NCI-H510A (cell line): ENCODE data around the gene GFRA1.
"Not testable (repeated sequence)": the region's sequence is repeated elsewhere in the genome, so short reads cannot be mapped to it uniquely, and the experiment has no call there.

Source experiments
- DNase-seq: peaks from one replicate; lab custom pipeline; 2025; lab: John Stamatoyannopoulos, UW

The GFRA1 gene

DNA sequence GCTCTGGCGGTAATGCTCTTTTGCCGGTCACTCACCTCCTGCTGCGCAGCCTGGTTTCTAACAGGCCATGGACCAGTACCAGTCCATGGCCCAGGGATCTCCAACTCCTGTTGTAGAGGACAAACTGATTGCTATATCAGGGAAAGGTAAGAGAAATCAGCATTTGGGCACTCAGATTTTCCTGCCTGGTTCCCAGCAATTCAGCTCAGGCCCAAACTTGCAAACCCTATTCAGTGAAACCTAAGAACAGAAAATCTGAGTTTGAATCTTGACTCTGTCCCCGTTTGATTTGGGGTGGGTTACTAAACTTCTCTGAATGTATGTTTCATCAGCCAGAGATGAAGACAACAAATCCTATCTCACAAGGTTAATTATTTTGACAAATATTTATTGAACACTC, 77.4 kb downstream of the GFRA1 start:
- DNase-seq = no peak

DNA sequence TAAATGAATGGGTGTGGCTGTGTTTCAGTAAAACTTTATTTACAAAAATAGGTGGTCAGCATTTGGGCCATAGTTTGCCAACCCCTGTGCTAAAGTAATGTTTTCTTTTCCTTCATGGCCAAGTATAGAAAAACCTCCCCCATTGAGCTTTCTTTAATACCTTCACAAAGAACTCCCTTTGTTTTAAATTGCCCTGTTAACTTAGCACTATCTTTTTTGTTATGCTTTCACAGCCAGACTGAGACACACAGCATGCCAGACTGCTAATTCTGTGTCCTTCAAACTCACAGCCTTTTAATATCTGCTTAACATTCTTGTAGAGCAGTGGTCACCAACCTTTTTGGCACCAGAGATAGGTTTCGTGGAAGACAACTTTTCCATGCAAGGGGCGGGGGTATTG, 78.0 kb downstream of the GFRA1 start:
- DNase-seq = no peak

DNA sequence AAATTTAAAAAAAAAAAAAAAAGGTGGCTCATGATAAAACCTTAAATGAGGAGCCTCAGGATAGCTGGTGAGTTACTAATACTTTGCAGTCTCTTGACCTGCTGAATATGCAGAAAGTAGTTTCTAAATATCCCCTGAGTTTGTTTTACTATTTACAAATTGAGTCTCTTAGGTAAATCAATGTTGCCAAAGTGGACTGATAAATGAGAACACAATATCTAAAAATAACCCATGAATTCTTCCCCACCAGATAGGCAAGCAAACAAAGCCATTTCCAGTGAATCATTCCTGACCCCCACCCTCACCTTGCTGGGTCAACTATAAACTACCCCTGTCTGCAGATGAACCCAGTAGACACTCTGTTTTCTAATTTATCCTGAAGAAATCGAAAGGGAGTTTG, 78.9 kb downstream of the GFRA1 start:
- no peak for DNase-seq

- DNase-seq = no peak
Measured at GRCh38 chr10:116190883-116191282, 82.1 kb downstream of the GFRA1 start.

DNA sequence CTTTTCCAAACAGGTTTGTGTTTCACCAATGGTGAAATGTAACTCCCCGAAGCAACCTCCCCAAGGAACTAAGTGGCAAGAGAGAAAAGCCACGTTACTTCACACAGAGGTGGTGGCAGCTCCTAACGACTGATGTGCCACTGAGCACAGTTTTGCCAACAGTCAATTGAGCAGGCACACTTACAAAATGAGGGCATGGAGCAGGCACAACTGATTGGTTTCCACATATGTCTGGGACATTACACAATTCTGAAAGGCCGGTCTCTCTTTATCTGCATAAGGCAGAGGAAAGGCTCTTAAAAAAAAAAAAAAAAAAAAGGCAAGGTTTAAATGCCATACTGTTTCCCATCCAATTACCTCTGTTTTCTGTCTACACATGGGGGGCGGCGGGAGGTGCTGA, 86.7 kb downstream of the GFRA1 start:
- no peak for DNase-seq

DNA sequence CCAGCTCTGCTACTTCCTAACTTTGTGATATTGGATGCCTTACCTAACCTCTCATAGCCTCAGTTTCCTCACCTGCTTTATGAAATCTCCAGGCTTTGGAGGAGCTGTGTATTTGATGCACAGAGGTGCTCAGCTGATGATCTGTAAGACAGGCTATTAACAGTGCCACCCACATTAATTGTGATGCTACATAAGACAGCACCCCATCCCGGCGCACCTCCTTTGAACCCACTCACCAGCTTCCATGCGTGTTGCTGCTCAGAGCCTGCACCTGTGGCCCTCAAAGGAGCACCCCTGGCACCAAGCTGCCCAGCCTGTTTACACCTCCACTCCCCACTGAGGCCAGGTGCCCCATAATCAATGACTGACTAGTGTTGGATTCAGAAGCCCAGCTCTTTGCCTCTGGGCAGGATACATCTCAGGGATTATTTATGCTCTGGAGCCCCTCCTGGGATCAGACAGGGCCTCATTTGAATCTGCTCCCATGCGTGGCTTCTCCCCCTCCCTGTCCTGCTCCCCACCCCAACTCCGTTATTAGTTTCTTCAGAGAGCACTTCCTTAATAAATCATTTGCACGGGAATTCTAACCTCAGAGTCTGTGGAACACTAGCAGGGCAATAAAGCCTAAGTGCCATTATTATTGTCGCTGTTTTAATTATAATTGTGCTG, 87.7 kb downstream of the GFRA1 start:
- DNase-seq = no peak

GRCh38 chr10:116184512-116184794, 88.6 kb downstream of the GFRA1 start:
- DNase-seq = no peak

DNA sequence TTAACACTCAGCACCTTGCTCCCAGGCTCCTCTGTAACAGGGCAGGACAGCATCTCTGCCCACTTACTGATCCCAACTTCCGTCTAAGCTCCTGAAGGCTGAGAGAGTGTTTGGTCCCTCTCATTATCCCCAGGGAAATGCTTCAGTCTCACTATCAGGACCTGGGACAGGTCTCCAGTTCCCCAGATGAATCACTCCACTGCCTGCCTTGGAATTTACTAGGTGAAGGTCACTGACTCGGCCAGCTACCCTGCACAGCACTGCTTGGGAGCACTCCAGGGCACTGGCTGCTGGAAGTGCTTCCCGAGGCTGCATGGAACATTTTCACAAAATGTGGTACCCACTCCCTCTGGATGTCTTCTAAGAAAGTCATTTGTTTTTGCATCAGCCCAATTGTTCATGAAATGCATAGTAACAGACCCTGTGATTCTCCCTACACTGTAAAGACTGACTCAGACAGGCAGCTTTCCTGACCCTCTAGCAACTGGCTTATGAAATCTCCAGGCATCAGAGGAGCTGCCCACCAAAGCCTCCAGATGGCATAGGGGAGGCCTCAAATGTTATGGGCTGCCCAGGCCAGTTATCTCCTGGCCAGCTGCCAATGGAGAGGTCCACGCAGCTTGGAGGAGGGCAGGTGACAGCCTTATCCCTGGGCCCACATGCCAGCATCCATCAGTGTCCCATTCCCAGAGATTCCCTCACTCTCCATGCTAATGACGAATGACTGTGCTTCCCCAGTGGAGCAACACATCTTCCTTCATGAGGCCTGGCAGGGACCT, 89.1 kb downstream of the GFRA1 start:
- DNase-seq = no peak

- DNase-seq = no peak
Measured at GRCh38 chr10:116182426-116182825, 90.6 kb downstream of the GFRA1 start.

DNA sequence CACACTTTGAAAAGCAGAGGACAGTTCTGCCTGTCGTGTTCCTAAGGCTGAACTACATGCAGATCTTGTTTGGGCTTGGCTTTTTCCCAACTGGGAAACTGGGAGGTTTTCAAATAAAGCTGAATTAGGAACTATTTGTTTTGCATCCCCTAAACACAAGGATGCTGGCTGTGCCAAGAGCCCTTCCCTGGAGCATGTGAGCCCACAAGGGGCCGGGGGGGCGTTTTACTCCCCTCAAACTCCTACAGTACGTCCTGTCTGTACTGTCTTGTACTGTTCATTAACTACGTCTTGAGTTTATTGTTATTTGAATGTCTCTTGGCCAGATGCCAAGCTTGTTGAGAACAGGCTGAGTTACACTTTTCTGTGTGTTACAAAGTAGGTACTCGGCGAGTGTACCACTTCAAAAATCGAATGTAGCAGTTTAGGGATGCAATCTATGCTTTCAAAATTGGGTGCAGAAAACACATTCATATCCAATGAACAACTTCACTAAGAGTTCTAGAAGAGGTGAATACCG, 94.9 kb downstream of the GFRA1 start:
- DNase-seq = no peak

- DNase-seq = no peak
Measured at GRCh38 chr10:116175231-116175630, 97.8 kb downstream of the GFRA1 start.

- no peak for DNase-seq
Measured at GRCh38 chr10:116171505-116171904, 101.5 kb downstream of the GFRA1 start.

DNA sequence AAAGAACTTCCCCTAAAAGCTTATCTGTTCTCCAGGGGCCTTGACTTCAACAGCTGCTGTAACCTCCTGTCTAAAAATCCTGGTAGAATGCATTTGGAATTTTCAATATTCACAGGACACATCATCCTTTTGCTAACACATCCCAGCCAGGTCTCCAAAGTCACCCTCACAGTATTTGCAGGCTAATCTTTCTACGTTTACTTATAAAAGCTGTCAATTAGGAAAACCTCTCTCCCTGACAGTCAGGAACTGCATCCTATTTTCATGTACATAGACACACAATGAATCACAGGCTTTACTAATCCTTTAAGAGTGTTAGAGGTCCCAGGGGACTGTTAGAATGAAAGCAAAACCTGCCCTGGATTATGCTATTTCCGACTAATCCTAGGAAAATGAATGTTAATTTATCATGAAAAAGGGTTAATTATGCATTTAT, 102.2 kb downstream of the GFRA1 start:
- DNase-seq = no peak

DNA sequence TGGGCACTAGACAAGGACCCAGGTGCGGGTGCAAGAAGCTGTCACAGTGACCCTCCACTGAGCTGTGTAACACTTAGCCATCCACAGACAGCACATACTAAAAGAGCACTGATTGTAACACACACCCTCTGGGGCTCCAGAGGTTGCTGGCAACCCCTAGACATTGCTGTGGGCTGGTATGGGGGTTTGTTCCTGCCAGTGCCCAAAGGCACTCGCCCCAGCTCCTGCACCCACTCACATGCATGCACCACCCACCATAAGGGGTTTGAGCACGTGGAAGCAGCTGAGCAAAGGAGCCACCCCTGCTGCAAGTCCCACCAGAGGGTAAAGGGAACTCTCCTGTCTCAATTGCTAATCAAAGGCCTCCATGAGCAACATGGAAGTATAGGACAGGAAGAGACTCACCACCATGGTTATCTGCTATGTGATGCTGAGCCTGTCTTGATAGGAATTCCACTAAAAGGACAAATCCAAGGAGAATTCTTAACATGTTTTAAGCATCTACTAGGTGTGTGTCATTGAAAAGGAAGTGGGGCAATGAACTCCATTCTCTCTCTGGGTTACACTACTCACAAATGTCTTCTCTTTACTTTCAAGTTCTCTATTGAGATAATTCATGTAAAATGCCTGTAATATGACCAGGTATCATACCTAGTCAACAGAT, 103.1 kb downstream of the GFRA1 start:
- no peak for DNase-seq

- no peak for DNase-seq
Measured at GRCh38 chr10:116168745-116169144, 104.3 kb downstream of the GFRA1 start.

- DNase-seq = no peak
Measured at GRCh38 chr10:116168329-116168728, 104.7 kb downstream of the GFRA1 start.

DNA sequence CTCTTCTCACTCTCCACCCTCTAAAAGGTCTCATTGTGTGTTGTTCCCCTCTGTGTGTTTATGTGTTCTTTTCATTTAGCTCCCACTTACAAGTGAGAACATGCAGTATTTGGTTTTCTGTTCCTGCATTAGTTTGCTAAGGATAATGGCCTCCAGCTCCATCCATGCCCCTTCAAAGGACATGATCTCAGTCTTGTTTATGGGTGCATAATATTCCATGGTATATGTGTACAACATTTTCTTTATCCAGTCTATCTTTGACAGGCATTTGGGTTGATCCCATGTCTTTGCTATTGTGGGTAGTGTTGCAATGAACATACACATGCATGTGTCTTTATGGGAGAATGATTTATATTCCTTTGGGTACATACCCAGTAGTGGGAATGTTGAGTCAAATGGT, 107.1 kb downstream of the GFRA1 start:
- DNase-seq = not testable (repeated sequence)

- DNase-seq = no peak
Measured at GRCh38 chr10:116164291-116164690, 108.7 kb downstream of the GFRA1 start.

DNA sequence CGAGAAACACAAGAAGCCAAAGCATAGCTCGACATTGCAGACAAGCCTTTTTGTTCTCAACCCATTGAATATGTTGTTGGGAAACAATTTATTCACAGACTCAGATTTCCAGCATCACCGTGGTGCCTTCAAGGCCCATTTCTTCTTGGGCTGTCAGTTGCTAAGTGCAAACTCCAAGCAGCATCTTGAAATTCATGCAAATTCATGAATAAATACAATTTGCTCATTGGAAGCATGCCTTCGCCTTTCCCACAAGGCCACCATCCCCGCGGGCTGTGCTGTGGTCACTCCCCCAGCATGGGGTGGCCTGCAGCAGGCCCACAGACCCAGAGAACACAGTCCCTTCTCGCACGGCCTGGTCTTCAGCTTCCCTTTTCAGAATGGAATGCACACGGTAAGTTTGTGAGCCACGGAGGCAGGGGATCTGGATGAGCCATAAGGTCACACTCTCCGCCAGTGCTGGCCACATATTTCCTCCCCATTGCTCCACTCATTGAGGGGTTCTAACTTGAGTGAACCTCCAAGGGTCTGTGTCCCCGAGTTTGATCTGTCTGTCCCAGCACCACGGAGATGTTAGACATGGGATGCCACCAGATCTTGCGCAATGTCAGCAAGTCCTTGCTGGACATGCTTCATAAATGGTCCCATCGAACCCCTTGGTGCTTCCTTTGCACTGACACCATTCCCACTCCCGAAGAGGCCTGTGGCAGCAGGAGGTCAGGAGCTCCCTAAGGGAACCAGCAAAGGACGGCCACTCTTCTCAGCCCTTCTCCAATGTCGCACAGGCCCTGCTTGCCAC, 109.5 kb downstream of the GFRA1 start:
- no peak for DNase-seq

DNA sequence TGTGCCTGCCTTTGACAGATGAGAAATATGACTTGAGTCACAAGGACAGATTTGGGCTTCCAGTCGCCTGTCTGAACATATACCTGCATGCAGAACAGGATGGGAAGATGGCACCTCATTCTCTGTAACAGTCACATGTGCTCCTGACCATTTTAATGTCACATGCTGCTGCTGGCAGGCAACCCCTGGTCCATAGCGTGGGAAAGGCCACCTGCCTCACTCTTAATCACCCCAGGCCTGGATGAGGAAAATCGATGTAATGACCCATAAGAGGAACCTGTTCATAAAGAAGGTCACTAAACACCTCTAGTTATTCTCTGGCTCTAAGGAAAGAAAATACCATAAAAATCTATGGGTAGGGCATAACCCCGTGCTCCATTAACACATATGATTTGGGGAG, 110.2 kb downstream of the GFRA1 start:
- no peak for DNase-seq

DNA sequence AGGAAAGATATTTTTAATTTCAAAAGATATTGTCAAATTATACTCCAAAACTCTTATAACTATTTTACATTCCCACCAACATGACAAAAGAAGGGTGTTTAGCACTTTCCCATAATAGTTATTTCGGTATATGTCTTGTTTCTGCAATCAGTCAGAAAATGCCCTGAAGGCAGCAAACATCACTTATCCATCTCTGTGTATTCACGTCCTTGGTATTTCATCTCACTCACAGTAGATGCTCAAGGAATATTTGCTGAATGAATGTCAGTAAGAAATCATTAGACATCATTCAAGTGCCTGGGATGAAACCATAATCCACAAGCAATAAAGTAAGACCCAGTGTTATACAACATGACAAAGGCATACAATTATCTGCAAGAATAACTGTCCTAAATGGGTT, 112.7 kb downstream of the GFRA1 start:
- DNase-seq = no peak

DNA sequence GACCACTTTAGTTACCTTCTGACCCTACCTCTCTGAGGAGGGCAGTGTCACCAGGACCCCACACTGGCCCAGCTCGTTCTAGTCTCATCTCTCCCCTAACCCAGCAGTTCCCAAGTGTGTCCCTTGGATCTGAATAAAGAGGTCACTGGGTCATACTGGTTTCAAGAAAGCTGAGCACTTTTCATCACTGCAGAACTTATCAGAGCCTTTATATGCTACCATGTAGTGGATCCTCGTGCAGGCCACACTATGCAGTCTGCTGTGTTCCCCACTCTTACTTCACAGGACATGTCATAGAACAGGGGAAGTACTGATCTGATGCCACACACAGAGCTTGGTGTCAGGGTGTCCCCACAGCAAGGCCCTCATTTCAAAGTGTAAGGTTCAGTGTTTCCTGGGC, 113.8 kb downstream of the GFRA1 start:
- DNase-seq = no peak
